CD14-positive monocyte (primary cell): ENCODE data around the gene GIT1. TPM values are rescaled to one million over a fixed set of nuclear protein-coding genes. Genes with fewer than 3 reads are reported as not detected.

ENCODE experiments used
- DNase-seq, 3 donors: peaks; one replicate each; pipeline ENCODE4 v3.0.0-alpha.2; 2011 to 2022
- H2AFZ ChIP-seq: 2 replicates; pipeline ENCODE4 v1.6.0; 2012; ENCODE audit warnings: mild to moderate bottlenecking, low read depth, low read length, inconsistent platforms; ENCODE audit not compliant: insufficient read depth, poor library complexity, severe bottlenecking
- H3K27ac ChIP-seq, 2 donors: 1 replicate in 1 of 2; 2 replicates in 1 of 2; pipeline ENCODE4 v1.5.1; 2012 to 2013; ENCODE audit warnings: low read length in 2 of 2, control low read depth in 1 of 2, inconsistent platforms in 1 of 2, low read depth in 1 of 2, mild to moderate bottlenecking in 1 of 2
- H3K27me3 ChIP-seq, 2 donors: one replicate each; pipeline versions ENCODE4 v1.6.0 to v1.6.1; 2011 to 2013; ENCODE audit warnings: low read length in 2 of 2; ENCODE audit not compliant: control insufficient read depth in 2 of 2, insufficient read depth in 2 of 2
- H3K36me3 ChIP-seq, 2 donors: replicated peaks in 1 of 2; 1 replicate in 1 of 2; 2 replicates in 1 of 2; pipeline versions ENCODE4 v1.5.1 to v1.6.1; 2012 to 2013; ENCODE audit warnings: low read length in 2 of 2, control low read depth in 1 of 2, inconsistent platforms in 1 of 2, mild to moderate bottlenecking in 1 of 2; ENCODE audit not compliant: insufficient read depth in 2 of 2, control insufficient read depth in 1 of 2
- H3K4me1 ChIP-seq, 2 donors: 1 replicate in 1 of 2; 2 replicates in 1 of 2; pipeline versions ENCODE4 v1.5.1 to v1.6.1; 2012 to 2013; ENCODE audit warnings: low read length in 2 of 2, control low read depth in 1 of 2, inconsistent platforms in 1 of 2, mild to moderate bottlenecking in 1 of 2, moderate library complexity in 1 of 2; ENCODE audit not compliant: insufficient read depth in 2 of 2, control insufficient read depth in 1 of 2
- H3K4me2 ChIP-seq: replicated peaks from 2 replicates; pipeline ENCODE3; 2012; ENCODE audit warnings: low read length, moderate library complexity, mild to moderate bottlenecking; ENCODE audit not compliant: poor library complexity, severe bottlenecking; ENCODE audit errors: extremely low read depth
- H3K4me3 ChIP-seq, 3 experiments: fragments of 200-600 bp in 1 of 3; sonication (generic) in 1 of 3; replicated peaks in 1 of 3; 1 replicate in 2 of 3; 2 replicates in 1 of 3; pipeline ENCODE4 v1.5.1; 2011 to 2013; ENCODE audit warnings: low read length in 3 of 3, mild to moderate bottlenecking in 3 of 3, control low read depth in 2 of 3, low read depth in 2 of 3, inconsistent platforms in 1 of 3, moderate library complexity in 1 of 3
- H3K79me2 ChIP-seq: 2 replicates; pipeline ENCODE4 v1.6.0; 2012; ENCODE audit warnings: mild to moderate bottlenecking, control low read depth, inconsistent platforms, low read length, moderate library complexity; ENCODE audit not compliant: insufficient read depth
- H3K9ac ChIP-seq: 2 replicates; pipeline ENCODE4 v1.6.0; 2017; ENCODE audit warnings: low read length, mild to moderate bottlenecking; ENCODE audit not compliant: insufficient read depth, poor library complexity, severe bottlenecking
- H3K9me3 ChIP-seq, 2 donors: replicated peaks in 1 of 2; 1 replicate in 1 of 2; 2 replicates in 1 of 2; pipeline versions ENCODE4 v1.5.1 to v1.6.1; 2012 to 2013; ENCODE audit warnings: low read length in 2 of 2, control low read depth in 1 of 2; ENCODE audit not compliant: control insufficient read depth in 1 of 2, insufficient read depth in 1 of 2
- H4K20me1 ChIP-seq: 2 replicates; pipeline ENCODE4 v1.6.0; 2012; ENCODE audit warnings: mild to moderate bottlenecking, low read length, control low read depth, moderate library complexity; ENCODE audit not compliant: insufficient read depth
- H3K27ac Mint-ChIP-seq, 7 donors: one replicate each; pipeline ENCODE4 v1.8.0; 2020; ENCODE audit warnings: mild to moderate bottlenecking in 7 of 7, mixed read lengths in 7 of 7, moderate library complexity in 6 of 7, inconsistent platforms in 2 of 7
- H3K27me3 Mint-ChIP-seq, 3 donors: one replicate each; pipeline ENCODE4 v1.8.0; 2021 to 2022; ENCODE audit warnings: low read depth in 3 of 3, mild to moderate bottlenecking in 3 of 3, mixed read lengths in 3 of 3, moderate library complexity in 3 of 3, inconsistent platforms in 1 of 3
- H3K36me3 Mint-ChIP-seq, 2 donors: one replicate each; pipeline ENCODE4 v1.8.0; 2020; ENCODE audit warnings: mixed read lengths in 2 of 2, inconsistent platforms in 1 of 2, mild to moderate bottlenecking in 1 of 2
- H3K4me1 Mint-ChIP-seq: one replicate; pipeline ENCODE4 v1.8.0; 2020; ENCODE audit warnings: mild to moderate bottlenecking, mixed read lengths
- H3K4me3 Mint-ChIP-seq, 2 donors: one replicate each; pipeline ENCODE4 v1.8.0; 2020; ENCODE audit warnings: mild to moderate bottlenecking in 2 of 2, mixed read lengths in 2 of 2, moderate library complexity in 1 of 2
- H3K9me3 Mint-ChIP-seq, 7 donors: one replicate each; pipeline ENCODE4 v1.8.0; 2020 to 2022; ENCODE audit warnings: mixed read lengths in 7 of 7, mild to moderate bottlenecking in 6 of 7, moderate library complexity in 6 of 7, inconsistent platforms in 2 of 7
- WGBS: methylation state at CpG from one replicate; pipeline ENCODE4 v1.1.5; 2013; ENCODE audit warnings: missing lambda C conversion rate; ENCODE audit not compliant: insufficient coverage; 5-methylcytosine and 5-hydroxymethylcytosine counted together
- intact Hi-C, 2 donors: fragments of 100-400 bp; cut with micrococcal nuclease; formaldehyde crosslinking; loops; one replicate each; pipeline versions ENCODE4 v1.15.0 to v1.15.1; 2023
- polyA plus RNA-seq, 3 donors: library from polyadenylated mRNA; depleted of rRNA in 1 of 3; unstranded in 2 of 3; stranded (reverse) in 1 of 3; fragments of 300-500 nt in 2 of 3; fragments of >200 nt in 1 of 3; fragmentation: Illumina TruSeq in 2 of 3; gene quantifications; 1 replicate in 2 of 3; 2 replicates in 1 of 3; pipeline ENCODE4 v1.2.3, GENCODE V29; 2012 to 2021
- TF ChIP-seq, protein P1 (sequence below): fragments of 200-600 bp; IDR thresholded peaks from one replicate; pipeline ENCODE4 v1.8.0; 2022; ENCODE audit warnings: antibody characterized with exemption, mild to moderate bottlenecking

The GIT1 gene
- polyA plus RNA-seq, 3 donors = 3.1 to 41.7 (median 4.4) TPM

DNA sequence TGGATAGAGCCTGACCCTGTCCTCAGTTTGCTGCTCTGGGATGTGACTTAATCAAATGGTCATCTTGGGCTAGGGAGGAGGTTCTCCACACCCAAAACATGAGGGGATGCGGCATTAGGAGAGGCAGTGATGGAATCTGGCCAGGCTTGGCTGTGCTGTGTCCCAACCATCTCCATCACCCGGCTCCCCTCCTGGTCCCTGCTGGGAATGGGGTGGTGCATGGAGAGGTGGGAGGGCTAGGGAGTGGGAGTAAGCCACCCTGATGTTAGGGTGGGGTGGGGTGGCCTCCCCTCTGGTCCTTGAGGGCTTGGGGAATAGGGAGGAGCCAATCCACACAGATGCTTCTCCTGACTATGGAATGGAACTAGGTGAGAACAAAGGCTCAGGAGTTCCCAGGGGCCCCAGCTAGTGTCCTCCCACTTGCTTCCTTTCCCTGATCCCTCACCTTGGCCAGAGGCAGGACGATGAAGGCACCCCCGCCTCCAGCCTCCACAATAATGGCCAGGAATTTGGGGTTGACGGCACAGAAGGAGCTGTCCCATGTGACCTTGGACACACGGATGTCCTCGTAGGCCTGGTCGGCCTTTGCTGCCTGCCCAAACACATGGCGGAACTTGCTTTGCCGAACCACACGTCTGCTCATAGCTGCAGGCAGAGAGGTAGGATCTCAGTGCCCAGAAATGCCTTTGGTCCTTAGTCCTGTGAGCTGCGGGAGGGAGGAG lies 31.5 kb upstream of the GIT1 start:
- no peak for DNase-seq
- peaks cover 39 to 80% (median 55%) of the 10 kb centered on the region in 3 donors for H3K27me3 Mint-ChIP-seq
- TF ChIP-seq, protein P1, sequence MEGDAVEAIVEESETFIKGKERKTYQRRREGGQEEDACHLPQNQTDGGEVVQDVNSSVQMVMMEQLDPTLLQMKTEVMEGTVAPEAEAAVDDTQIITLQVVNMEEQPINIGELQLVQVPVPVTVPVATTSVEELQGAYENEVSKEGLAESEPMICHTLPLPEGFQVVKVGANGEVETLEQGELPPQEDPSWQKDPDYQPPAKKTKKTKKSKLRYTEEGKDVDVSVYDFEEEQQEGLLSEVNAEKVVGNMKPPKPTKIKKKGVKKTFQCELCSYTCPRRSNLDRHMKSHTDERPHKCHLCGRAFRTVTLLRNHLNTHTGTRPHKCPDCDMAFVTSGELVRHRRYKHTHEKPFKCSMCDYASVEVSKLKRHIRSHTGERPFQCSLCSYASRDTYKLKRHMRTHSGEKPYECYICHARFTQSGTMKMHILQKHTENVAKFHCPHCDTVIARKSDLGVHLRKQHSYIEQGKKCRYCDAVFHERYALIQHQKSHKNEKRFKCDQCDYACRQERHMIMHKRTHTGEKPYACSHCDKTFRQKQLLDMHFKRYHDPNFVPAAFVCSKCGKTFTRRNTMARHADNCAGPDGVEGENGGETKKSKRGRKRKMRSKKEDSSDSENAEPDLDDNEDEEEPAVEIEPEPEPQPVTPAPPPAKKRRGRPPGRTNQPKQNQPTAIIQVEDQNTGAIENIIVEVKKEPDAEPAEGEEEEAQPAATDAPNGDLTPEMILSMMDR = no peak
- intact Hi-C loops = no loop called here
- no peak overlapping the region for H3K27ac ChIP-seq
- peaks cover 0 to 3% (median 0%) of the 10 kb centered on the region in 7 donors for H3K9me3 Mint-ChIP-seq
- H3K36me3 ChIP-seq = peaks cover 0 to 2% of the 10 kb centered on the region in 2 donors
- peaks cover 34% of the 10 kb centered on the region for H3K4me1 Mint-ChIP-seq
- H3K79me2 ChIP-seq = no peaks in the 10 kb centered on the region
- peak overlapping the region in 1 of 2 donors; percentile 60 for H3K4me3 Mint-ChIP-seq
- no peak overlapping the region for H3K4me3 ChIP-seq
- H3K4me1 ChIP-seq = peaks cover 39 to 40% of the 10 kb centered on the region in 2 donors
- no peak overlapping the region for H3K4me2 ChIP-seq
- H3K27ac Mint-ChIP-seq = peak overlapping the region in 1 of 7 donors; percentile 10
- no peaks in the 10 kb centered on the region for H3K9me3 ChIP-seq
- no peak overlapping the region for H3K9ac ChIP-seq
- no peak overlapping the region for H2AFZ ChIP-seq
- H3K27me3 ChIP-seq = peaks cover 7 to 68% of the 10 kb centered on the region in 2 donors
- peaks cover 52% of the 10 kb centered on the region for H4K20me1 ChIP-seq
- peaks cover 6 to 8% of the 10 kb centered on the region in 2 donors for H3K36me3 Mint-ChIP-seq
- 98% methylated on average over 10 of the region's 12 CpGs for WGBS

DNA sequence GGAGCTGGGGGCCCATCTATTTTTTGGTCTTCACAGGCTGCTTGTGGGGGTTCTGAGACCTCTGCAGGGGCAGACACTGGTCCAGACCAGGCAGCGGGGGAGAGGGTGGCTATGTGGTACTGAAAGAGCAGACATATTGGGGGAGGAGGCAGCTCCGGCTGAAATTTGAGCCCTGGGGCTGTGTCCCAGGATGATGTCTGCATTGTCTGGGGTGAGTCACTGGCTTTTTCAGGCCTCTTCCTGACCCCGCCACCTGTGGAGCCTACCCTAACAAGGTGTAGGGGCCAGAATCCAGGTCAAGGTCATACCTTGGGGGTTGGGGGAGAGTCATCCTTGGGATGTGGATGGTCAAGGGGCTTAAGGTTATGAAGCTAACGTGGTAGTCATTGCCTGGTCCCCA lies 30.8 kb upstream of the GIT1 start:
- H3K4me1 Mint-ChIP-seq = peaks cover 40% of the 10 kb centered on the region
- no peak overlapping the region for H3K27ac ChIP-seq
- peaks cover 46 to 47% of the 10 kb centered on the region in 2 donors for H3K4me1 ChIP-seq

More for the DNA sequence above, 30.8 kb upstream of the GIT1 start:
- Mint-ChIP-seq H3K9me3 (peaks cover 0 to 5% (median 1%) of the 10 kb centered on the region in 7 donors), H3K36me3 (peaks cover 0 to under 1% of the 10 kb centered on the region in 2 donors), H3K27ac (no peak overlapping the region), H3K4me3 (no peak overlapping the region), H3K27me3 (peaks cover 43 to 85% (median 60%) of the 10 kb centered on the region in 3 donors)
- no peaks in the 10 kb centered on the region for H3K79me2 ChIP-seq
- DNase-seq = no peak
- intact Hi-C loops = no loop called here
- 100% methylated on average over 3 of the region's 4 CpGs for WGBS
- H3K4me2 ChIP-seq = no peak overlapping the region
- H3K9ac ChIP-seq = no peak overlapping the region
- peaks cover 7 to 71% of the 10 kb centered on the region in 2 donors for H3K27me3 ChIP-seq
- no peaks in the 10 kb centered on the region for H3K9me3 ChIP-seq
- H3K36me3 ChIP-seq = no peaks in the 10 kb centered on the region
- TF ChIP-seq, protein P1 = no peak
- H4K20me1 ChIP-seq = peaks cover 49% of the 10 kb centered on the region
- H3K4me3 ChIP-seq = no peak overlapping the region
- no peak overlapping the region for H2AFZ ChIP-seq
